Natural killer cell treated with Interleukin-12 subunit alpha and Interleukin-12 subunit beta and Interleukin-15 and Interleukin-18, amount 100 ng/mL, for 72 hours (primary cell): ENCODE results near the gene PRAMEF5. TPM values are rescaled to one million over a fixed set of nuclear protein-coding genes. Genes with fewer than 3 reads are reported as not detected.
"Not testable (repeated sequence)": the region's sequence is repeated elsewhere in the genome, so short reads cannot be mapped to it uniquely, and the experiment has no call there.

Source experiments
- ATAC-seq, 2 donors: fragments of 150-1000 bp; cut with Tn5 transposase in 1 of 2; sonication (Bioruptor Pico), chemical (Tn5 transposase) in 1 of 2; 2 replicates each; pipeline ENCODE4 v1.10.0; 2021
- DNase-seq: peaks from one replicate; pipeline ENCODE4 v3.0.0; 2022; ENCODE audit warnings: low spot score
- H3K27ac Mint-ChIP-seq, 2 donors: 1 replicate in 1 of 2; 2 replicates in 1 of 2; pipeline ENCODE4 v1.8.0; 2022; ENCODE audit warnings: mixed read lengths in 2 of 2, mild to moderate bottlenecking in 1 of 2, moderate library complexity in 1 of 2
- H3K27me3 Mint-ChIP-seq, 2 donors: 1 replicate in 1 of 2; 2 replicates in 1 of 2; pipeline ENCODE4 v1.8.0; 2022; ENCODE audit warnings: mixed read lengths in 2 of 2
- H3K36me3 Mint-ChIP-seq: one replicate; pipeline ENCODE4 v1.8.0; 2022; ENCODE audit warnings: mixed read lengths
- H3K4me1 Mint-ChIP-seq, 2 donors: 1 replicate in 1 of 2; 2 replicates in 1 of 2; pipeline ENCODE4 v1.8.0; 2022; ENCODE audit warnings: low read depth in 2 of 2, mixed read lengths in 2 of 2, mild to moderate bottlenecking in 1 of 2
- H3K4me3 Mint-ChIP-seq: one replicate; pipeline ENCODE4 v1.8.0; 2022; ENCODE audit warnings: mixed read lengths
- H3K9me3 Mint-ChIP-seq: 2 replicates; pipeline ENCODE4 v1.8.0; 2022; ENCODE audit warnings: mixed read lengths
- total RNA-seq, 2 donors: library from RNA; stranded (reverse); gene quantifications; one replicate each; pipeline ENCODE4 v1.2.3, GENCODE V29; 2022

The PRAMEF5 gene
- not detected for total RNA-seq

GRCh38 chr1:13253898-13254297 is at the start of gene PRAMEF5:
PRAMEF5 (plus strand) TSS chr1:13254198; CDS start chr1:13259269, 5,071 bp downstream.
- not testable (repeated sequence) for H3K4me1 Mint-ChIP-seq, H3K27ac Mint-ChIP-seq, H3K4me3 Mint-ChIP-seq, H3K36me3 Mint-ChIP-seq, H3K27me3 Mint-ChIP-seq, H3K9me3 Mint-ChIP-seq, ATAC-seq, DNase-seq

- H3K36me3 Mint-ChIP-seq, H3K27ac Mint-ChIP-seq, H3K4me3 Mint-ChIP-seq, DNase-seq, H3K9me3 Mint-ChIP-seq, ATAC-seq, H3K4me1 Mint-ChIP-seq, H3K27me3 Mint-ChIP-seq: not testable (repeated sequence)
Observed at GRCh38 chr1:13208712-13209111, 45.3 kb upstream of the PRAMEF5 start.

GRCh38 chr1:13216619-13217018 is 37.4 kb upstream of the PRAMEF5 start:
- H3K27me3 Mint-ChIP-seq, DNase-seq, H3K27ac Mint-ChIP-seq, H3K4me3 Mint-ChIP-seq, H3K36me3 Mint-ChIP-seq, H3K9me3 Mint-ChIP-seq, H3K4me1 Mint-ChIP-seq, ATAC-seq: not testable (repeated sequence)

GRCh38 chr1:13219203-13219602 is 34.8 kb upstream of the PRAMEF5 start:
- not testable (repeated sequence) for H3K9me3 Mint-ChIP-seq, H3K4me3 Mint-ChIP-seq, H3K36me3 Mint-ChIP-seq, H3K27ac Mint-ChIP-seq, ATAC-seq, H3K4me1 Mint-ChIP-seq, DNase-seq, H3K27me3 Mint-ChIP-seq

GRCh38 chr1:13222788-13223187 is 31.2 kb upstream of the PRAMEF5 start:
- not testable (repeated sequence) for H3K36me3 Mint-ChIP-seq, ATAC-seq, H3K27ac Mint-ChIP-seq, DNase-seq, H3K27me3 Mint-ChIP-seq, H3K9me3 Mint-ChIP-seq, H3K4me3 Mint-ChIP-seq, H3K4me1 Mint-ChIP-seq

- Mint-ChIP-seq H3K36me3 (no peaks in the 10 kb centered on the region), H3K4me1 (no peaks in the 10 kb centered on the region), H3K27ac (no peak overlapping the region), H3K27me3 (peaks cover 0 to 2% of the 10 kb centered on the region in 2 donors), H3K9me3 (no peaks in the 10 kb centered on the region), H3K4me3 (no peak overlapping the region)
- DNase-seq (peak; percentile 58), ATAC-seq (peak in 1 of 2 donors; percentile 62)
Observed at GRCh38 chr1:13224480-13225060, 29.4 kb upstream of the PRAMEF5 start.

- H3K36me3 Mint-ChIP-seq, H3K4me1 Mint-ChIP-seq, H3K27ac Mint-ChIP-seq, H3K4me3 Mint-ChIP-seq, H3K27me3 Mint-ChIP-seq, H3K9me3 Mint-ChIP-seq: not testable (repeated sequence)
- peak; percentile 49 for DNase-seq
- ATAC-seq = peak in 1 of 2 donors; percentile 48
Observed at GRCh38 chr1:13225675-13226204, 28.3 kb upstream of the PRAMEF5 start, which contains the start of gene PRAMEF18. PRAMEF18 (minus strand) TSS chr1:13226154; CDS start chr1:13226106, 48 bp downstream.

GRCh38 chr1:13227271-13228055 is 26.5 kb upstream of the PRAMEF5 start:
- ATAC-seq, H3K27me3 Mint-ChIP-seq, H3K9me3 Mint-ChIP-seq, H3K4me1 Mint-ChIP-seq, H3K27ac Mint-ChIP-seq, H3K36me3 Mint-ChIP-seq, H3K4me3 Mint-ChIP-seq: not testable (repeated sequence)
- peak; percentile 50 for DNase-seq

- no peaks in the 10 kb centered on the region for H3K36me3 Mint-ChIP-seq
- H3K27me3 Mint-ChIP-seq = peaks cover 0 to 5% of the 10 kb centered on the region in 2 donors
- no peak overlapping the region for H3K4me3 Mint-ChIP-seq
- no peaks in the 10 kb centered on the region for H3K4me1 Mint-ChIP-seq
- H3K9me3 Mint-ChIP-seq = no peaks in the 10 kb centered on the region
- DNase-seq (peak; percentile 70), ATAC-seq (no peak)
- no peak overlapping the region for H3K27ac Mint-ChIP-seq
Observed at GRCh38 chr1:13228343-13228781, 25.6 kb upstream of the PRAMEF5 start.

- H3K27ac Mint-ChIP-seq, H3K4me1 Mint-ChIP-seq, ATAC-seq, DNase-seq, H3K36me3 Mint-ChIP-seq, H3K9me3 Mint-ChIP-seq, H3K4me3 Mint-ChIP-seq, H3K27me3 Mint-ChIP-seq: not testable (repeated sequence)
Observed at GRCh38 chr1:13230096-13230495, 23.9 kb upstream of the PRAMEF5 start.

GRCh38 chr1:13230601-13231000 is 23.4 kb upstream of the PRAMEF5 start:
- H3K9me3 Mint-ChIP-seq, H3K4me3 Mint-ChIP-seq, H3K27me3 Mint-ChIP-seq, ATAC-seq, H3K4me1 Mint-ChIP-seq, H3K27ac Mint-ChIP-seq, H3K36me3 Mint-ChIP-seq: not testable (repeated sequence)
- DNase-seq = peak; percentile 53

- not testable (repeated sequence) for H3K9me3 Mint-ChIP-seq, ATAC-seq, H3K4me1 Mint-ChIP-seq, H3K4me3 Mint-ChIP-seq, H3K36me3 Mint-ChIP-seq, H3K27me3 Mint-ChIP-seq, H3K27ac Mint-ChIP-seq
- peak; percentile 45 for DNase-seq
Observed at GRCh38 chr1:13231061-13231750, 22.8 kb upstream of the PRAMEF5 start.

GRCh38 chr1:13232056-13232455 is 21.9 kb upstream of the PRAMEF5 start:
- H3K9me3 Mint-ChIP-seq, H3K4me3 Mint-ChIP-seq, H3K27ac Mint-ChIP-seq, H3K4me1 Mint-ChIP-seq, ATAC-seq, H3K27me3 Mint-ChIP-seq, H3K36me3 Mint-ChIP-seq: not testable (repeated sequence)
- peak; percentile 8 for DNase-seq

- not testable (repeated sequence) for H3K27me3 Mint-ChIP-seq, H3K36me3 Mint-ChIP-seq, H3K9me3 Mint-ChIP-seq, ATAC-seq, H3K4me3 Mint-ChIP-seq, H3K27ac Mint-ChIP-seq, H3K4me1 Mint-ChIP-seq
- DNase-seq = peak; percentile 54
Observed at GRCh38 chr1:13234057-13234456, 19.9 kb upstream of the PRAMEF5 start.
